GM12865 (cell line): ENCODE measurements around the gene FXYD3.
"Not testable (repeated sequence)": the region's sequence is repeated elsewhere in the genome, so short reads cannot be mapped to it uniquely, and the experiment has no call there.

Experiments
- DNase-seq: peaks from one replicate; pipeline ENCODE4 v3.0.0; 2010; ENCODE audit warnings: low read depth
- H3K4me3 ChIP-seq: 2 replicates; pipeline ENCODE4 v1.5.1; 2011; ENCODE audit warnings: mild to moderate bottlenecking, low read depth, low read length, control low read depth
- TF ChIP-seq, protein P1 (sequence below): IDR thresholded peaks from 2 replicates; pipeline ENCODE4 v1.5.1; 2011; ENCODE audit warnings: low read length, control low read depth, low read depth, inconsistent platforms; ENCODE audit not compliant: insufficient read depth; ENCODE audit errors: missing control alignments

The FXYD3 gene

DNA sequence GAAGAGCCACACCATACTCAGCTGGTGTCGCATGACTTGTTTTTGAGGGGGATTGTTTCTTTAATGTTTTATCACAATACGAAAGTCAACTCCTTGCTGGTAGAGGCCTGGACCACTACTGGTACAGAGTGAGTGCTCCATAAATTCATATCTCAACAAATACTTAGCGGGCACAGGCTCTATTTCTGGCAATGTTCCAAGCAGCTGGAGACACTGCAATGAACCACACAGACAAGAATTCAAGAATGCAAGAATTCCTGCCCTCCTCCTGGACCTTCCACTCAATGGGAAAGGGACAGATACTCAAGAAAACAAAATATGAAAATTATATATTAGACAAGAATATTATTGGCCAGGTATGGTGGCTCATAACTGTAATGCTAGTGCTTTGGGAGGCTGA lies 33.8 kb downstream of the FXYD3 start:
- no peak overlapping the region for H3K4me3 ChIP-seq
- TF ChIP-seq, protein P1, sequence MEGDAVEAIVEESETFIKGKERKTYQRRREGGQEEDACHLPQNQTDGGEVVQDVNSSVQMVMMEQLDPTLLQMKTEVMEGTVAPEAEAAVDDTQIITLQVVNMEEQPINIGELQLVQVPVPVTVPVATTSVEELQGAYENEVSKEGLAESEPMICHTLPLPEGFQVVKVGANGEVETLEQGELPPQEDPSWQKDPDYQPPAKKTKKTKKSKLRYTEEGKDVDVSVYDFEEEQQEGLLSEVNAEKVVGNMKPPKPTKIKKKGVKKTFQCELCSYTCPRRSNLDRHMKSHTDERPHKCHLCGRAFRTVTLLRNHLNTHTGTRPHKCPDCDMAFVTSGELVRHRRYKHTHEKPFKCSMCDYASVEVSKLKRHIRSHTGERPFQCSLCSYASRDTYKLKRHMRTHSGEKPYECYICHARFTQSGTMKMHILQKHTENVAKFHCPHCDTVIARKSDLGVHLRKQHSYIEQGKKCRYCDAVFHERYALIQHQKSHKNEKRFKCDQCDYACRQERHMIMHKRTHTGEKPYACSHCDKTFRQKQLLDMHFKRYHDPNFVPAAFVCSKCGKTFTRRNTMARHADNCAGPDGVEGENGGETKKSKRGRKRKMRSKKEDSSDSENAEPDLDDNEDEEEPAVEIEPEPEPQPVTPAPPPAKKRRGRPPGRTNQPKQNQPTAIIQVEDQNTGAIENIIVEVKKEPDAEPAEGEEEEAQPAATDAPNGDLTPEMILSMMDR = no peak
- no peak for DNase-seq

DNA sequence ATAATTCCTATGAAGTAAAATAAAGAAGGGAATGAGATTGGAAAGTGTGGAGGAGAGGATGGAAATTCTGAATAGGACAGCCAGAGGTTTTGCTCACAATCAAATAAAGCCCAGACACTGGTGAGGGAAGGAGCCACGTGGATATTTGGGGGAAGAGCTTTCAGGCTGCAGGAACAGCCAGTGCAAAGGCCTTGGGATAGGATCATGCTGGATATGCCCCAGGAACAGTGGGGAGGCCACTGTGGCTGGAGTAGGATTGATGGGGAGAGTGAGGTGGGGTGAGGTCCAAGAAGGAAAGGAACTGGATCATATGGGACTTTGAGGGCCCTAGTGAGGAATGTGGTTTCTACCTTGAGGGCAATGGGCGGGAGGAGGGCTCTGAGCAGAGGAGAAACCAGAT lies 34.8 kb downstream of the FXYD3 start:
- no peak for DNase-seq
- no peak overlapping the region for H3K4me3 ChIP-seq
- TF ChIP-seq, protein P1 = no peak

DNA sequence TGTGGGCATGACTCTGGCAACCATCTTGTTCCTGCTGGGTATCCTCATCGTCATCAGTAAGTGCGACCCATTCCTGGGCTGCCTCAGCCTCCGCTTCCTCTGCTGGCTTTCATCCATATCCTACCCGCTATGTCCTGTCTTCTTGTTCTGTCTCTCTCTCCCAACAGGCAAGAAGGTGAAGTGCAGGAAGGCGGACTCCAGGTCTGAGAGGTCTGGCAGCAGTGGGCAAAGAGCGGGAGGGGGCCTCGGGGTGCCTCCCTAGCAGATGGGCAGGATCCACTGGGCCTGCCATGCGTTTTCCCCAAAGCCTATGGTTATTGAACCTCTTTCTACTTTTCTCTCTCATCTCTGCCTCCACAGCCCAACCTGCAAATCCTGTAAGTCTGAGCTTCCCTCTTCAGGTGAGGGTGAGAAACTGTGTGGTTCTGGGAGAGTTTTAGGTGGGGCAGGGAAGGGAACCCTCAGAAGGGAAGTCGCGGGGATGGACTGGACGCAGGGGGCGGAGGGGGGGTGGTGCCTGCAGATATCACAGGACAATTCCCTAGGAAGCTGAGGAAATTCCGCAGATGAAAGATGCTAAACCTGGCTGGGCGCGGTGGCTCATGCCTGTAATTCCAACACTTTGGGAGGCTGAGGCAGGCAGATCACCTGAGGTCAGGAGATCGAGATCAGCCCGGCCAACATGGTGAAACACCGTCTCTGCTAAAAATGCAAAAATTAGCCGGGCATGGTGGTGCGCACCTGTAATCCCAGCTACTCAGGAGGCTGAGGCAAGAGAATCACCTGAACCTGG lies 35.8 kb downstream of the FXYD3 start:
- TF ChIP-seq, protein P1 = no peak
- DNase-seq = no peak

DNA sequence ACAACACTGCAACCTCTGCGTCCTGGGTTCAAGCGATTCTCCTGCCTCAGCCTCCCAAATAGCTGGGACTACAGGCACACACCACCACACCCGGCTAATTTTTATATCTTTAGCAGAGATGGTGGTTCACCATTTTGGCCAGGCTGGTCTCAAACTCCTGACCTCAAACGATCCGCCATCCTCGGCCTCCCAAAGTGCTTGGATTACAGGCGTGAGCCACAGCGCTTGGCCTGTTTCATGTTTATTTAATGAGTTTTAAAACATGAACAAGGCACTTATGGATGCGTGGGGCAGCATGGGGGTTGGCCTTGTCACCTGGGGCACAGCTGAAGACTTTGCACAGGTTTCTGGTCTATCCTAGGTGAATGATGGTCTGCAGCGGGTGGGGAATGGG lies 37.5 kb downstream of the FXYD3 start:
- H3K4me3 ChIP-seq, DNase-seq: not testable (repeated sequence)

More for the DNA sequence above, 35.8 kb downstream of the FXYD3 start:
- no peak overlapping the region for H3K4me3 ChIP-seq

DNA sequence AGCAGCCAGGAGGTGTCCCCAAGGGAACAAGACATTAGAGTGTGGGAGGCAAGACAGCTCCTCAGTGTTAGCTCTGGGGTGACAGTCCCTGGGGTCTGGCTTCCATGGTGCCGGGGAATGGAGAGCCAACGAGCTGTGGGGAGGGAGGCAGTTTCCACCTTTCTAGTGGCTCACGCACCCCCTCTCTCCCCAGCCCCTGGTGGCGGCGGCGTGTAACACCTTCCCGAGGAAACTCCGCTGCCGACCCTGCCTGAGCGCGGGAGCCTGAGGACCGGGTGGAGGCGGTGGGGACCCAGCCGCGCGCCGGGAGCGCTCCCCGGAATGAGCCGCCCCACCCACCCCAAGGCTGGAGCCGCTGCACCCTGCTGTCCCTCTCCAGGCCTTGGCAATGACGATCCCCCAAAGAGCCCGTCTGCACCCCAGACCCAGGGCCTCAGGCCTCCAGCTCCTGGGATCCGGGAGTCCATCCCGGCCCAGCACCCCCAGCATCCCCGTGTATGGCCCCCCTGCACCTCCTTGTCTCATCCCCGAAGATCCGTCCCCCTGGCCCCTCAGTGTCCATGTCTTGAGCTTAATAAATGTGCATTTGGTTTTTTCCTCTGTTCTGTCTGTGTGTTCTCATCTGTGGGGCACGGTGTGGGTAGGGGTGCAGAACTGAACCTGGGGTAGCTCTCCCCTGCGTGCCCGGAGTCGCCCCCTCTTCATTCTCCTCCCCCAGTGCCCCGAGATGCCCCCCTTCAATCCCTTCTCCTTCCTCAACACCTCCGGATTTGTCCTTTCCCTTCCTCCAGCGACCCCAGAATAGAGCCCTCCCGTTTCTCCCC lies 38.3 kb downstream of the FXYD3 start:
- DNase-seq = peak; percentile 68
- peak overlapping the region; percentile 96 for H3K4me3 ChIP-seq
- TF ChIP-seq, protein P1 = peak; percentile 71

DNA sequence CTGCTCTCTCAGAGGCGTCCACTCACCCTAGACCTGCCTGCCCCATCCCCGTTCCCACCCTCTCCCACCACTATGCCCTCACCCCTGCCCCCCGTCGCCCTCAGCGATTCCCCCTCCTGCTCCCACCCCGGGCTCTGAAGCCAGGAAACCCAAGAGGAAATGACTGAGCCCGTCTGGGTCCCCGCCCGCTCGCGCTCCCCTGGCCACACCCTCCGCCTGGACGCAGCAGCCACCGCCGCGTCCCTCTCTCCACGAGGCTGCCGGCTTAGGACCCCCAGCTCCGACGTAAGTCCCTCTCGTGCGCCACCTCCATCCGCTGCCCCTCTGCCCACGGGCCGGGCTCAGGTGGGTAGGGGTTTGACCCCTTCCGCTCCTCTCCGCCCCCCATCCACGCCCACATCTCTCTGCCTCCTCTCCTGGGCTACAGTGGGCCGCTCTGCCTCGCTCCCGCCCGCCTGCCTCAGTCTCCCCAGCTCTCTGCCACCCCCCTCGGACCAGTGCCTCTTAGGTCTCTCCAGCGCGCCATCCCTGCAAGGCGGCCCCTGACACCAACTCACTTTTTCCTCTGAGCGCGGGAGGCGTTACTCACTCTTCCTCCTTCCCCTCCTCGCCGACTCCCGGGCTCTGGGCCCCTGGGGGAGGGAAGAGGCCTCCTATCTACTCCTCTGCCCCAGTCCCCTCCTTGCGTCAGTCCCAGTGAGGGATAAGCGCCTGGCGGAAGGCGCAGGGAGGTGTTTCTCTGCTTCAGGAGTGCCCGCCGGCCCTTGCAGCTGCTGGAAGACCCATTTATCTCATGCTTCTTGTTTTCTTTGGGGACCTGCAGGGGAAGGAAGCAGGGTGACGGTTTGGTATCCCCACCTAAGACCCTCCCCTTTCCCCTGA lies 39.1 kb downstream of the FXYD3 start, which contains the start of gene FXYD5:
FXYD5 (plus strand) TSS at position 211 of the 882 bp plus-strand sequence. CDS start 816 bp downstream, outside the sequence.
- TF ChIP-seq, protein P1 = no peak
- H3K4me3 ChIP-seq = peak within 1 kb of the TSS; percentile 96
- peak; percentile 58 for DNase-seq

DNA sequence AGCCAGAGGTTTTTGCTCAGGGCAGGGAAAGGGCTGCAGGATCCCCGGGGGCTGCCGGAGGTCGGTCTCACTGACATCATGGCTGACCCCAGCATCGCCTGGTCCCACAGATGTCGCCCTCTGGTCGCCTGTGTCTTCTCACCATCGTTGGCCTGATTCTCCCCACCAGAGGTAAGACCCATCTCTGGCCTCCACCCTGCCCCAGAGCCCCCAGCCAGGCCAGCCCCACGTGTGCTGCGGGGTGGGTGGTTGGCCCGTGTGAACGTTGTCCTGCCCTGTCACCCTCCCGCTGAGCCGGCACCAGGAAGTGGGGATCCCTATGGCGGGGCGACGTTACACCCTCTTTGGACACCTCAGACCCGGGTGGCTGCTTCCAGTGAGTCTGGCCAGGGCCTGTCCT lies 39.8 kb downstream of the FXYD3 start:
- TF ChIP-seq, protein P1 = no peak
- peak overlapping the region; percentile 96 for H3K4me3 ChIP-seq
- peak; percentile 35 for DNase-seq
